Suppressor macrophage treated with lipopolysaccharide for 4 hours (primary cell): ENCODE results near the gene FAM168A.

ENCODE experiments used
- DNase-seq: peaks from one replicate; pipeline ENCODE4 v3.0.0-alpha.2; 2020

Gene FAM168A

DNA sequence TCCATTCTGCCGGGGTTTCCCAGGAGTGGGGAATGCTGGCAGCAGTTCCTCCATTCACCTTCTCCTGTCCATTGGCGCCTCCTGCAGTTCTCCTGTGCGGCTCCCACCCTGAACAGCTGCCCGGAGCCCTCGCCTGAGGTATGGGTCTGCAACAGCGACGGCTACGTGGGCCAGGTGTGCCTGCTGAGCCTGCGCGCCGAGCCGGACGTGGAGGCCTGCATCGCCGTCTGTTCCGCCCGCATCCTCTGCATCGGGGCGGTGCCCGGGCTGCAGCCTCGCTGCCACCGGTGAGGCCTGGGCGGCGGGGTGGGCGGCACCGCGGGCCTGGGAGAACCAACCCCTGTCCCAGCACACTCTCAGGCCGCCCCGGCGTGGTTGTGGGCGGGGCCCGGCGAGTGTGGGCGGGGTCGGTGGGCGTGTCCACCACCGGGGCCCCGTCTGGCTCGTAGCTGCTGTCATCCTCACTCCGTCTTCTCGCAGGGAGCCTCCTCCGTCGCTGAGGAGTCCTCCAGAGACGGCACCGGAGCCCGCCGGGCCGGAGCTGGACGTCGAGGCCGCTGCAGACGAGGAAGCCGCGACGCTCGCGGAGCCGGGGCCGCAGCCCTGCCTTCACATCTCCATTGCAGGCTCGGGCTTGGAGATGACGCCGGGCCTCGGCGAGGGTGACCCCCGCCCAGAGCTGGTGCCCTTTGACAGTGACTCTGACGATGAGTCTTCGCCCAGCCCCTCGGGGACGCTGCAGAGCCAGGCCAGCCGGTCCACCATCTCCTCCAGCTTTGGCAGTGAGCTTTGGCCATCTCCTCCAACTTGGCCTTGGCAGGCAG is 235.7 kb downstream of the FAM168A start:
- no peak for DNase-seq

DNA sequence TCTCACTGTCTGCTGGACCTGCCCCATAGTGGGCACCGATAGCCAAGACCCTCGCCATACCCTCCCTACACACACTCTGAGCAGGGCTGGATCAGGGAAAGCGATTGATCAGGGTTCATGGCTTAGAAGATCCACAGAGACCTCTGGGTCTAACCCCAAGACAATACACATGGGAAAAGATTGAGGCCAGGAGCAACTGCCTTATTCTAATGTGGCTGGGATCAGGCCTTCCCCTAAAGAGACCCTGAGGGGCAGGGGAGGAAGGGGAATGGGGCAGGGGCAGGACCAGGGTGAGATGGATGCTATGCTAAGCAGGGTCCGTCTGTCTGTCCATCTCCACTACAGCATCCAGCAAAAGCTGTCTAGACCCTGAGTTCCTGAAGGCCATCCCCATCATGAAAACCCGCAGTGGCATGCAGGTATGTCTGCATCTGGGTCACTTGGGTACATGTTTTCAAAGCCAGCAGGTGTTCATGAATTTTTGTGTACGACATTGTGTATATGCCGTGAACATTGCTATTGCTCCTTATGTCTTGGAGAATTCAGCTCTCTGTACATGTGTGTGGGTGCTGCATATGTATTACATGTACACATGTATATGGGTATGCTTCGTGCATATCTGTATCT is 237.1 kb downstream of the FAM168A start:
- DNase-seq, result no peak

DNA sequence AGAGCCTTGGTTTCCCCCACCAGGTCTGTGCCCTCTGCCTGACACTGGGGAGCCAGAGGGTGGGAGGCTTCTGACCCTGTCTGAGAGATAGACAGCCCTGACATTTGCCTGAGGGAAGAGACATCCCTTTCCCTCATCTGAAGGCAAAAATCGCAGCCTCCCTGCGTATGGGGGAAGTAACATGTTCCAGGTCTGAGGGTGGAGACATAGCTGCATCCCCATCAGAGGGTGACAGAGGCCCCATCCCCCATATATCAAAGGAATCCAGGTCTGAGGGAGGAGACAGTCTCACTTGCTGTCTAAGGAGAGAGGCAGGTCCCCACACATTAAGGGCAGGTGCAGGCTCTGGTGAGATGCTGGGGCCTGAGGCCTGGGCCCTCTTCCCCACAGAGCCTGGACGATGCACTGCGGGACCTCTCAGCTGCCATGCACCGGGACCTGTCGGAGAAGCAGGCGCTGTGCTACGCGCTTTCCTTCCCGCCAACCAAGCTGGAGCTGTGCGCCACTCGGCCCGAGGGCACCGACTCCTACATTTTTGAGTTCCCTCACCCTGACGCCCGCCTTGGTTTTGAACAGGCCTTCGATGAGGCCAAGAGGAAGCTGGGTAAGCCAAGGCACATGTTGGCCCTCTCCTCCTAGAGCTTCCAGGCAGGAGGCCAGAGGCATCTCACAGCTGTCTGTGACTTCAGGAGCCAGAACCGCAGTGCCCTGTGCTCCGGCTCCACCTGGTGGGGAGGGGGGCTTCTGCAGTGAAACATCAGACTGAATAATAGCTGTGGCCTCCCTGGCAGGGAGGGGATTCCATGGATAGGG is 237.8 kb downstream of the FAM168A start:
- peak; percentile 21 for DNase-seq

DNA sequence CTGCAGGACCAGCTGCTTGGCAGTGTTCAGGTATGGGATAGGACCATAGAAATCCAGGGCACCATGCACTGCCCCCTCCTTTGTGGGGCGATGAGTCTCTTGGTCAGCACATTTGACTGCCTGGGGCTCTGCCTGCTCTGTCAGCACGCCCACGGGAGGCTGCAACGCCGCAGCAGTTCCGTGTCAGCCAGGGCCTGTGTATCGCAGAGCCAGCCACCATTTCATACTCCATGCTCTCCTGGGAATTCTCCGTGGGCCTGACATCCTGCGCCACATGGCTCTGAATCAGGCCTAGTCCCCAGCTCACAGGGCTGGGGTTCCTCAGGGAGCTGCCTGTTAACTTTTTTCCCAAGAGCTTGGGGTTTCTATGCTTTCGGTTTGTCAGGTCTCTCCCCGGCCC is 238.6 kb downstream of the FAM168A start:
- no peak for DNase-seq

DNA sequence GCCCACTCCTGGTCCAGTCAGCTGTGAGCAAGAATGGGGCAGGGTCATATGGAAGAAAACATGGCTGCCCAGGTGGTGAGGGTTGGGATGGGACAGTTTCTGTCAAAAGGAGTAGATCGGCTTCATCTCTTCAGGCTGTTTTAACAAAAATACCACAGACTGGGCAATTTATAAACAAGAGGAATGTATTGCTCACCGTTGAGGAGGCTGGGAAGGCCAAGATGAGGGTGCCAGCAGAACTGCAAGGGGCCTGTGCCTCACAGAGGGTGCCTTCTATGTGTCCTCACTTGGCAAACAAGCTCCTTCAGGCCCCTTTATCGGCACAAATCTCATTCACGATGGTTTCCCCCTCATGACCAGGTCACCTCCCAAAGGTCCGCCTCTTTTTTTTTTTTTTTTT is 239.8 kb downstream of the FAM168A start:
- no peak for DNase-seq

DNA sequence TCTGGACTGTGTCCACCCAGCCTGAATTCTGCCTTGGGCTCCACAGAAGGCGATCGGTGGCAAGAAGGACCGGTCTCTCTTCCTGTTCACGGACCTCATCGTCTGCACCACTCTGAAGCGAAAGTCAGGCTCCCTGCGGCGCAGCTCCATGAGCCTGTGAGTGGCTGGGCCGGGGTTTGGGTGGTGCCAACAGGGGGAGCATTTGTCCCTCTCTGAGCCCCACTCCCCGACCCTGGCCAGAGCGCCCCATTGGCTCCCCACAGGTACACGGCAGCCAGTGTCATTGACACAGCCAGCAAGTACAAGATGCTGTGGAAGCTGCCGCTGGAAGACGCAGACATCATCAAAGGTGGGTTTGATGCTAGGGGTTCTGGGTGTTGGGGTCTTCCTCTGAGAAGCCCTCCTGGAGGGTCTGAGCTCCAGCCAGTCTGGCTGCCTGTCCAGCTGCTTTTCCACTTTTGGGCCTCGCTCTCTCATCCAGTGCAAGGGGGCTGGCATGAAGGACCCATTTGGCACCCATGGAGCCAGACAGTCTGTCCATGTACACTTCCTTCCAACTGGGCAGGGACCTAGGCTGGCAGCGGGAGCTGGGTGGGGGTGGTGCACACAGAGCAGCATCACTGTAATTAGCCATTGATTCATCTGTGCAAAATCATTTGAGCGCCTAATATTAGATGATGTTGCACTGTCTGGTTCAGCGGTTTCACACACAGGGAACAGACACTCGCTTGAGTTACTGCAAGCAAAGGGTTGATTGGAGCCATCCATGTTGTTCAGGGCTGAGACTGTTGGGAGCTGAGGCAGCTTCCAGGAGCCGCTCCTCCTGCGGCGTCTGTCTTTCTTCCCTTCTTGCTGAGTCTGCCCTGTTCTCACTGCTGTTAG is 240.7 kb downstream of the FAM168A start:
- no peak for DNase-seq

DNA sequence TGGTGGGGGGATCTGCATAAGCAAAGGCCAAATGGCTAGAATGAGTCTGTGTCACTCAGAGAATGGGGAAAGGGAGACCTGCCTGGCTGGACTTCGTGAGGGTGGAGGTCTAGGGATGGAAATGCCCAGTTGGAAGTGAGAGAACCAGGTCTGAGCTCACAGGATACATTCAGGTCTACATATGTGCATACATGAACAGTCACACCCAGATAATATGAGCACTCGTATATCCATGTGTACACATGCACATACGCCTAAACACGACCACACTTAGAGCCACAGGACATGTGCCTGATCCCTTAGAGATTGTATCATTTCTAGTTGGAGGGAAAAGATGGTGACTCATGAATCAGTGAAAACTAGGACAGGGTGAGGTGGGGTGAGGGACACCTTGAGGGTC is 242.8 kb downstream of the FAM168A start:
- DNase-seq, result no peak

DNA sequence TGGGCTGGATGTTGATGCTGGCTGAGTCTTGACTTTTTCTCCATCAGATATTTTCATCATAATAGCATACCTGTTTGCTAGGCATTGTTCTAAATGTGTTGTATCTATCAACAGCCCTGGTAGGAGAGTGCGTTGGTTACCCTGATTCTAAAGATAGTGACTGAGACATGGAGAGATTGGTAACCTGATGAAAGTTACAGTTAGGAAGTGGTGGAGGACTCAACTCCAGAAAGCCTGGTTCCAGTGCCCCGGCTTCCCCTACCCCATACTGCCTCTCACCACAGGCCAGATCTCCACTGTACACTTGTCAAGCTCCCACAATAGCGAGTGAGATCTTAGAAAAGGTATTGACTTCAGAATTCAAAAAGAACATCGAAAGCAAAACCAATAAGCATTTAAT is 244.5 kb downstream of the FAM168A start:
- DNase-seq, result no peak

DNA sequence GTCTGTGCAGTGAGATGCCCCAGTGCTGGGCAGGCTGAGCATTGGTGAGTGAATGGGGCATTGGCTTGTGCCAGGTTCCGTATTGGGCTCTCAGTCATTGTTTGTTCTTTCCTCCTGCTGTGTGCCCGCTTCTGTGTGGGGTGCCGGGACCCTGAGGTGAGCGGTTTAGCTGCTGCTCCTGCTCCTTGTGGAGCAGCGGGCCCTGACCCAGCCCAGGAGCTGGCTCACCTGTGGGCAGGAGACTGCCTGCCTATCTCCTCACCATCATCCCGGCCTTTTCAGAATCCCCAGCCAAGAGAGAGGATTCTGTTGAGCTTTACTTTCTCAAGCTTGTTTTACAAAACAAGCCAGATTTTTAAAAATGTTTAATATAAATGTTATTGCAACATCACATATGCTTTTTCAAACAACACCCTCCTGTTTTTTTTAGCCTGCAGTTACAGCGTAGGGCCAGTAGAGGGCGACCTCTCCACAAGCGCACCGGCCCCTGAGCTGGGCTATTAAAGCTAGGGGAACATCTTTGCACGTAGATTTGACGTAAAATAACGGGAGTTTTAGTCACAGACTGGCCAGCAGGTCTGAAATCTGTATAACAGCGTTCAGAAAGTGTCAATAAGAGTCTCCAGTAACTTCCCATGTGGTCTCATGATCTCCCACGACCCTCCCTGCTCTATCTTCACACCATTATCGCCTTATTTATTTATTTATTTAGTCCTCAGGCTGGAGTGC is 246.8 kb downstream of the FAM168A start:
- peak; percentile 80 for DNase-seq
